T-helper 2 cell treated with Interferon-gamma antibody and Interleukin-4, amounts not matched to agents 5 μg/mL and 100 μg/mL, for 36 hours (primary cell): ENCODE measurements around the gene ZFHX3.

ENCODE experiments used
- DNase-seq: peaks from one replicate; pipeline ENCODE4 v3.0.0; 2021; ENCODE audit warnings: low spot score
- H3K27ac Mint-ChIP-seq: one replicate; pipeline ENCODE4 v1.8.0; 2021; ENCODE audit warnings: mild to moderate bottlenecking, mixed read lengths
- H3K27me3 Mint-ChIP-seq: one replicate; pipeline ENCODE4 v1.8.0; 2021; ENCODE audit warnings: low read depth, mixed read lengths
- H3K36me3 Mint-ChIP-seq: one replicate; pipeline ENCODE4 v1.8.0; 2021; ENCODE audit warnings: low read depth, mixed read lengths
- H3K4me1 Mint-ChIP-seq: one replicate; pipeline ENCODE4 v1.8.0; 2021; ENCODE audit warnings: low read depth, mixed read lengths
- H3K4me3 Mint-ChIP-seq: one replicate; pipeline ENCODE4 v1.8.0; 2022; ENCODE audit warnings: mild to moderate bottlenecking, moderate library complexity, mixed read lengths
- H3K9me3 Mint-ChIP-seq: one replicate; pipeline ENCODE4 v1.8.0; 2021; ENCODE audit warnings: mixed read lengths

Gene ZFHX3

GRCh38 chr16:72988569-72988968 is 59.4 kb downstream of the ZFHX3 start:
- no peaks in the 10 kb centered on the region for H3K4me1 Mint-ChIP-seq
- H3K27me3 Mint-ChIP-seq = no peaks in the 10 kb centered on the region
- H3K36me3 Mint-ChIP-seq = no peaks in the 10 kb centered on the region
- no peak overlapping the region for H3K27ac Mint-ChIP-seq
- H3K9me3 Mint-ChIP-seq = no peaks in the 10 kb centered on the region
- H3K4me3 Mint-ChIP-seq = no peak overlapping the region
- DNase-seq = no peak

GRCh38 chr16:72987480-72987901 is 60.4 kb downstream of the ZFHX3 start:
- DNase-seq = no peak
- no peaks in the 10 kb centered on the region for H3K4me1 Mint-ChIP-seq
- H3K9me3 Mint-ChIP-seq = no peaks in the 10 kb centered on the region
- no peaks in the 10 kb centered on the region for H3K27me3 Mint-ChIP-seq
- H3K27ac Mint-ChIP-seq = no peak overlapping the region
- H3K36me3 Mint-ChIP-seq = no peaks in the 10 kb centered on the region
- H3K4me3 Mint-ChIP-seq = no peak overlapping the region

- no peaks in the 10 kb centered on the region for H3K9me3 Mint-ChIP-seq
- H3K4me1 Mint-ChIP-seq = no peaks in the 10 kb centered on the region
- H3K27ac Mint-ChIP-seq = no peak overlapping the region
- no peaks in the 10 kb centered on the region for H3K36me3 Mint-ChIP-seq
- no peak for DNase-seq
- no peak overlapping the region for H3K4me3 Mint-ChIP-seq
- no peaks in the 10 kb centered on the region for H3K27me3 Mint-ChIP-seq
Observed at GRCh38 chr16:72985995-72986394, 61.9 kb downstream of the ZFHX3 start.

GRCh38 chr16:72985148-72985941 is 62.6 kb downstream of the ZFHX3 start:
- Mint-ChIP-seq H3K27ac (no peak overlapping the region), H3K27me3 (no peaks in the 10 kb centered on the region), H3K9me3 (no peaks in the 10 kb centered on the region), H3K4me1 (no peaks in the 10 kb centered on the region), H3K4me3 (no peak overlapping the region), H3K36me3 (no peaks in the 10 kb centered on the region)
- no peak for DNase-seq

- no peaks in the 10 kb centered on the region for H3K4me1 Mint-ChIP-seq
- H3K27me3 Mint-ChIP-seq = no peaks in the 10 kb centered on the region
Observed at GRCh38 chr16:72983728-72984350, 64.1 kb downstream of the ZFHX3 start.

GRCh38 chr16:72983241-72983640 is 64.7 kb downstream of the ZFHX3 start:
- no peaks in the 10 kb centered on the region for H3K4me1 Mint-ChIP-seq
- H3K9me3 Mint-ChIP-seq = no peaks in the 10 kb centered on the region
- no peaks in the 10 kb centered on the region for H3K36me3 Mint-ChIP-seq
- no peak for DNase-seq
- H3K27ac Mint-ChIP-seq = no peak overlapping the region
- H3K27me3 Mint-ChIP-seq = no peaks in the 10 kb centered on the region
- H3K4me3 Mint-ChIP-seq = no peak overlapping the region

More at GRCh38 chr16:72983728-72984350, 64.1 kb downstream of the ZFHX3 start:
- H3K9me3 Mint-ChIP-seq = no peaks in the 10 kb centered on the region
- no peak overlapping the region for H3K4me3 Mint-ChIP-seq
- no peaks in the 10 kb centered on the region for H3K36me3 Mint-ChIP-seq
- H3K27ac Mint-ChIP-seq = no peak overlapping the region
- no peak for DNase-seq

- Mint-ChIP-seq H3K36me3 (no peaks in the 10 kb centered on the region), H3K4me3 (no peak overlapping the region), H3K4me1 (no peaks in the 10 kb centered on the region), H3K9me3 (no peaks in the 10 kb centered on the region), H3K27me3 (no peaks in the 10 kb centered on the region), H3K27ac (no peak overlapping the region)
- no peak for DNase-seq
Observed at GRCh38 chr16:72979974-72980373, 68.0 kb downstream of the ZFHX3 start.

- no peaks in the 10 kb centered on the region for H3K4me1 Mint-ChIP-seq
- H3K36me3 Mint-ChIP-seq = no peaks in the 10 kb centered on the region
- H3K9me3 Mint-ChIP-seq = no peaks in the 10 kb centered on the region
- H3K27ac Mint-ChIP-seq = no peak overlapping the region
- no peak overlapping the region for H3K4me3 Mint-ChIP-seq
- H3K27me3 Mint-ChIP-seq = no peaks in the 10 kb centered on the region
- no peak for DNase-seq
Observed at GRCh38 chr16:72978212-72978611, 69.7 kb downstream of the ZFHX3 start.

- H3K36me3 Mint-ChIP-seq = no peaks in the 10 kb centered on the region
- no peaks in the 10 kb centered on the region for H3K9me3 Mint-ChIP-seq
- H3K4me1 Mint-ChIP-seq = no peaks in the 10 kb centered on the region
- DNase-seq = no peak
- no peak overlapping the region for H3K27ac Mint-ChIP-seq
- H3K27me3 Mint-ChIP-seq = no peaks in the 10 kb centered on the region
- H3K4me3 Mint-ChIP-seq = no peak overlapping the region
Observed at GRCh38 chr16:72977127-72977526, 70.8 kb downstream of the ZFHX3 start.

GRCh38 chr16:72976438-72977064 is 71.4 kb downstream of the ZFHX3 start:
- DNase-seq = no peak
- Mint-ChIP-seq H3K9me3 (no peaks in the 10 kb centered on the region), H3K4me1 (no peaks in the 10 kb centered on the region), H3K27ac (no peak overlapping the region), H3K27me3 (no peaks in the 10 kb centered on the region), H3K4me3 (no peak overlapping the region), H3K36me3 (no peaks in the 10 kb centered on the region)

- H3K9me3 Mint-ChIP-seq = no peaks in the 10 kb centered on the region
- no peak overlapping the region for H3K27ac Mint-ChIP-seq
- H3K4me3 Mint-ChIP-seq = no peak overlapping the region
- H3K27me3 Mint-ChIP-seq = no peaks in the 10 kb centered on the region
- H3K4me1 Mint-ChIP-seq = no peaks in the 10 kb centered on the region
- no peak for DNase-seq
- H3K36me3 Mint-ChIP-seq = no peaks in the 10 kb centered on the region
Observed at GRCh38 chr16:72975809-72976437, 72.0 kb downstream of the ZFHX3 start.

GRCh38 chr16:72974142-72974769 is 73.7 kb downstream of the ZFHX3 start:
- Mint-ChIP-seq H3K4me3 (no peak overlapping the region), H3K4me1 (no peaks in the 10 kb centered on the region), H3K27me3 (no peaks in the 10 kb centered on the region), H3K36me3 (no peaks in the 10 kb centered on the region), H3K9me3 (no peaks in the 10 kb centered on the region), H3K27ac (no peak overlapping the region)
- no peak for DNase-seq

- Mint-ChIP-seq H3K27ac (no peak overlapping the region), H3K4me3 (no peak overlapping the region), H3K9me3 (no peaks in the 10 kb centered on the region), H3K36me3 (no peaks in the 10 kb centered on the region), H3K27me3 (no peaks in the 10 kb centered on the region), H3K4me1 (no peaks in the 10 kb centered on the region)
- DNase-seq = no peak
Observed at GRCh38 chr16:72972878-72973571, 74.9 kb downstream of the ZFHX3 start.
